C4-2B (cell line): ENCODE measurements around the gene IMMP1L.

Experiments used
- H3K27ac ChIP-seq: fragments of 450-650 bp; 2 replicates; pipeline ENCODE4 v1.5.1; 2017
- CTCF ChIP-seq: fragments of 450-650 bp; conservative IDR thresholded peaks from 2 replicates; pipeline ENCODE4 v1.5.1; 2017; ENCODE audit warnings: mild to moderate bottlenecking
- ZFX ChIP-seq: fragments of 450-650 bp; IDR thresholded peaks from 2 replicates; pipeline ENCODE4 v1.6.1; 2017

IMMP1L gene

GRCh38 chr11:31408201-31408600 lies 101.2 kb downstream of the IMMP1L start:
- H3K27ac ChIP-seq: no peak overlapping the region
- TF ChIP-seq ZFX: no peak
- no peak for TF ChIP-seq CTCF

- H3K27ac ChIP-seq: no peak overlapping the region
- TF ChIP-seq CTCF: no peak
- no peak for TF ChIP-seq ZFX
Measured at GRCh38 chr11:31404614-31405013, 104.8 kb downstream of the IMMP1L start.

GRCh38 chr11:31397239-31397834 lies 112.1 kb downstream of the IMMP1L start:
- TF ChIP-seq ZFX: no peak
- peak; percentile 83 for TF ChIP-seq CTCF
- H3K27ac ChIP-seq: no peak overlapping the region

DNA sequence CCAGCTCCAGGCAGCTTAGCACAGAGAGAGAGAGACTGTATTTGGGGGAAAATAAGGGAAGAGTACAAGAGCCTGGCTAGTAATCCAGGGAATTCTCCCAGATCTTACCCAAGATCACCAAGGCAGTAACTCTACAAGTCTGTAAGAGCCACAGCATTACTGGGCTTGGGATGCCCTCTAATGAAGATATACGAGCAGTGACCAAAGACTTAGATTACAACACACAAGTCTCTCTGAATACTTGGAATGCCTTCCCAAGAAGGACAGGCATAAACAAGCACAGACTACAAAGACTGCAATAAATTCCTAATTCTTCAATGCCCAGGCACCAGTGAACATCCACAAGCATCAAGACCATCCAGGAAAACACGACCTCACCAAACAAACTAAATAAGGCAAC lies 122.0 kb downstream of the IMMP1L start:
- no peak overlapping the region for H3K27ac ChIP-seq
- TF ChIP-seq CTCF (no peak), ZFX (no peak)

DNA sequence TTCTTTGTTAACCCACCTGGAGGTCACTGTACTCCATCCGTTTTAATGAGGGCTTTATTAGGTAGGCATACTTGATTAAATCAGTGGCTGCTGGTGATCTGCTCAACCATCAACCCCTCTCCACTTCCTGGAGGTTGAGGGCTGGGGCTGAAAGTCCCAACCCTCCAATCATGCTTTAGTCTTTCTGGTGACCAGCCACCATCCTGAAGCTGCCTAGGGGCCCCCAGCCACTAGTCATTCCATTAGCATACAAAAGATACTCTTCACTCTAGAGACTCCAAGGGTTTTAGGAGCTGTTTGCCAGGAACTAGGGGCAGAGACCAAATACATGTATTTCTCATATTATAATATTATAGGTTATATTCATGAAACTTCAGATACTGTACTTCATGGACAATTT lies 126.3 kb downstream of the IMMP1L start:
- TF ChIP-seq CTCF (no peak), ZFX (no peak)
- H3K27ac ChIP-seq: no peak overlapping the region
